Ascending aorta (tissue), 2 donors: ENCODE measurements around the gene NDST3. TPM values are rescaled to one million over a fixed set of nuclear protein-coding genes. Genes with fewer than 3 reads are reported as not detected.

Source experiments
- DNase-seq, 2 donors: peaks; one replicate each; pipeline ENCODE4 v3.0.0-alpha.2; 2019; ENCODE audit warnings: low spot score in 2 of 2
- H3K27ac ChIP-seq, 2 donors: fragments of 200-600 bp; sonication (generic); one replicate each; pipeline ENCODE4 v1.5.1; 2016 to 2017; ENCODE audit warnings: mild to moderate bottlenecking in 1 of 2
- H3K27me3 ChIP-seq: fragments of 200-600 bp; sonication (generic); one replicate; pipeline ENCODE4 v1.5.1; 2017
- H3K36me3 ChIP-seq, 2 donors: fragments of 200-600 bp; sonication (generic); one replicate each; pipeline ENCODE4 v1.5.1; 2016
- H3K4me1 ChIP-seq, 2 donors: fragments of 200-600 bp; sonication (generic); one replicate each; pipeline ENCODE4 v1.5.1; 2016 to 2017; ENCODE audit warnings: mild to moderate bottlenecking in 1 of 2
- H3K4me3 ChIP-seq, 2 donors: fragments of 200-600 bp; sonication (generic); one replicate each; pipeline ENCODE4 v1.5.1; 2016 to 2017; ENCODE audit warnings: mild to moderate bottlenecking in 1 of 2
- H3K9me3 ChIP-seq, 2 donors: fragments of 200-600 bp; sonication (generic); one replicate each; pipeline ENCODE4 v1.5.1; 2016
- CTCF ChIP-seq, 3 experiments: fragments of 200-600 bp in 2 of 3; fragments of 450-650 bp in 1 of 3; sonication (generic) in 2 of 3; IDR thresholded peaks; one replicate each; pipeline ENCODE4 v1.5.1; 2016 to 2019; ENCODE audit warnings: antibody characterized with exemption in 3 of 3, mild to moderate bottlenecking in 1 of 3, moderate library complexity in 1 of 3
- intact Hi-C: fragments of 100-400 bp; cut with DNase I; formaldehyde crosslinking; loops from one replicate; pipeline ENCODE4 v1.15.1; 2023
- total RNA-seq: library from RNA; depleted of rRNA; stranded (reverse); fragments of >200 nt; gene quantifications from one replicate; pipeline ENCODE4 v1.1.0, GENCODE V29; 2016

The NDST3 gene
- total RNA-seq, 1 donor from 2014 or later, result not detected

GRCh38 chr4:118280501-118281218 is 246.4 kb downstream of the NDST3 start:
- Histone ChIP-seq H3K36me3 (no peaks in the 10 kb centered on the region), H3K27me3 (no peaks in the 10 kb centered on the region), H3K4me3 (no peak overlapping the region), H3K9me3 (no peaks in the 10 kb centered on the region), H3K4me1 (peaks cover 0 to 6% of the 10 kb centered on the region in 2 donors), H3K27ac (no peak overlapping the region)
- intact Hi-C loops, result no loop called here
- no peak for DNase-seq
- TF ChIP-seq CTCF (IDR thresholded peaks at IDR 0.05), result peak in 2 of 3 experiments; percentile 28 to 44

- intact Hi-C loops, result no loop called here
- no peak for TF ChIP-seq CTCF (IDR thresholded peaks at IDR 0.05)
- no peak overlapping the region for H3K27ac ChIP-seq
- H3K36me3 ChIP-seq, result no peaks in the 10 kb centered on the region
- no peak overlapping the region for H3K4me3 ChIP-seq
- H3K9me3 ChIP-seq, result no peaks in the 10 kb centered on the region
- no peaks in the 10 kb centered on the region for H3K27me3 ChIP-seq
- no peak for DNase-seq
- H3K4me1 ChIP-seq, result peaks cover 0 to 6% of the 10 kb centered on the region in 2 donors
These were observed 247.5 kb downstream of the NDST3 start for GRCh38 chr4:118281611-118282442.

GRCh38 chr4:118282692-118283091 is 248.4 kb downstream of the NDST3 start:
- intact Hi-C loops, result no loop called here
- no peak for TF ChIP-seq CTCF (IDR thresholded peaks at IDR 0.05)
- H3K27me3 ChIP-seq, result no peaks in the 10 kb centered on the region
- no peak for DNase-seq
- H3K36me3 ChIP-seq, result no peaks in the 10 kb centered on the region
- H3K4me3 ChIP-seq, result no peak overlapping the region
- no peak overlapping the region for H3K27ac ChIP-seq
- no peaks in the 10 kb centered on the region for H3K9me3 ChIP-seq
- peaks cover 0 to 6% of the 10 kb centered on the region in 2 donors for H3K4me1 ChIP-seq

DNA sequence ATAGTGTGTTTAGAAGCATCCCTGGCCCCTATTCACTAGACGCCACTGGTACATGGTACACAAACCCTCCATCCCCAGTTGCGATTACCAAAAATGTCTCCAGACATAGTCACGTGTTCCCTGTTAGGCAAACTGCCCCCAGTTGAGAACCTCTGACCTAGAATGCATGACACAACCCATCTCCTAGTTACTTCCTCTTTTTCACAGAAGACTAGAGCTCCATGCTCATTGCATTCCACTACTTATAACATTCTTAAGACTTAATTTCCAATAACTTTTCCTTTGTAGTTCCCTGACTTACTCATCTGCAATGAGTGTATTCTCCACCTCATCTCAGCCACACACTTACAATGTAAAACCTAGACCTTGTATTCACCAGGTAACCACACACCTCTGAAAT is 249.9 kb downstream of the NDST3 start:
- H3K27ac ChIP-seq, result no peak overlapping the region
- H3K9me3 ChIP-seq, result no peaks in the 10 kb centered on the region
- peaks cover 0 to 6% of the 10 kb centered on the region in 2 donors for H3K4me1 ChIP-seq
- intact Hi-C loops, result no loop called here
- H3K36me3 ChIP-seq, result no peaks in the 10 kb centered on the region
- no peak overlapping the region for H3K4me3 ChIP-seq
- TF ChIP-seq CTCF (IDR thresholded peaks at IDR 0.05), result no peak
- DNase-seq, result no peak
- H3K27me3 ChIP-seq, result no peaks in the 10 kb centered on the region

DNA sequence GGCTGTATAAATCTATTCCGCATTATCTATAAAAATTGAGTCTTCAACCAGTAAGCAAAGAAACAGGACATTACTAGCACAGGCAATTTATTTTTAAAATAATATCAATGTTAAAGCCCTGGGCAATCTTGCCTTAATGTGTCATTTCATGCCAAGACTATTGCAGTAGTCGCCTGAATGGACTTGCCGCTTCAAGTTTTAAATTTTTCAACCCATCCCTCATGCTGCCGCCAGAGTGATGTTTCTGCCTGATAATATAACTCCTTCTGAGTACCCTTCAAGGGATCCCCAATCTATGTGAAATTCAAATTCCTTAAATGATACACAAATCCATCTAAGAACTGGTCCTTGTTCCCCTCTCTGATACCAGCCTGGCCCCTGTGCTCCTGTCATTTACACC is 251.6 kb downstream of the NDST3 start:
- intact Hi-C loops, result no loop called here
- no peaks in the 10 kb centered on the region for H3K4me1 ChIP-seq
- no peak for DNase-seq
- no peak overlapping the region for H3K27ac ChIP-seq
- no peaks in the 10 kb centered on the region for H3K9me3 ChIP-seq
- H3K4me3 ChIP-seq, result no peak overlapping the region
- TF ChIP-seq CTCF (IDR thresholded peaks at IDR 0.05), result no peak
- no peaks in the 10 kb centered on the region for H3K27me3 ChIP-seq
- H3K36me3 ChIP-seq, result no peaks in the 10 kb centered on the region
